Placental pericyte (primary cell): ENCODE measurements around the gene IFNL4. TPM values are rescaled to one million over a fixed set of nuclear protein-coding genes. Genes with fewer than 3 reads are reported as not detected.

Source experiments
- total RNA-seq: library from RNA; depleted of rRNA; stranded (reverse); fragments of >200 nt; gene quantifications from 2 replicates; pipeline ENCODE4 v1.2.3, GENCODE V29; 2012

Gene IFNL4
- total RNA-seq, result not detected in 2 replicates

GRCh38 chr19:39248806-39249205, at the start of gene IFNL4:
Gene IFNL4 (minus strand): TSS chr19:39248856.

GRCh38 chr19:39296055-39296645, 47.5 kb upstream of the IFNL4 start, which contains the start of gene IFNL1:
Gene IFNL1 (plus strand): TSS chr19:39296407. CDS start chr19:39296422, 15 bp downstream.

GRCh38 chr19:39268085-39268484, 19.4 kb upstream of the IFNL4 start, which contains the start of gene IFNL2:
Gene IFNL2 (plus strand): TSS chr19:39268396. CDS start chr19:39268569, 173 bp downstream.

GRCh38 chr19:39244410-39245100, 4.1 kb downstream of the IFNL4 start, which contains the start of gene IFNL3:
Gene IFNL3 (minus strand): TSS chr19:39245006. CDS start chr19:39244967, 39 bp downstream.

GRCh38 chr19:39203372-39204341, 45.0 kb downstream of the IFNL4 start, which contains the start of gene SYCN:
Gene SYCN (minus strand): TSS chr19:39204263. CDS start chr19:39204254, 9 bp downstream.

GRCh38 chr19:39196860-39197562, 51.6 kb downstream of the IFNL4 start, which contains the start of gene NCCRP1:
Gene NCCRP1 (plus strand): TSS chr19:39196964. CDS start chr19:39196983, 19 bp downstream.

Other genes starting within 250 kb of the IFNL4 start
- gene FBXO27, start 216.3 kb downstream of the IFNL4 start, total RNA-seq, result 3.3 and 3.7 TPM in 2 replicates
- not detected in 2 replicates for gene ACP7, start 164.5 kb downstream of the IFNL4 start, total RNA-seq
- 10.3 and 14.6 TPM in 2 replicates for gene PAK4, start 123.1 kb downstream of the IFNL4 start, total RNA-seq
- gene NCCRP1, start 51.9 kb downstream of the IFNL4 start, total RNA-seq, result not detected in 2 replicates
- gene SYCN, start 44.6 kb downstream of the IFNL4 start, total RNA-seq, result not detected in 2 replicates
- not detected in 2 replicates for gene IFNL3, start 3.9 kb downstream of the IFNL4 start, total RNA-seq
- not detected in 2 replicates for gene IFNL2, start 19.5 kb upstream of the IFNL4 start, total RNA-seq
- not detected in 2 replicates for gene IFNL1, start 47.6 kb upstream of the IFNL4 start, total RNA-seq
- gene LRFN1, start 72.0 kb upstream of the IFNL4 start, total RNA-seq, result under 0.01 TPM in 1 of 2 replicates, not detected in the other
- gene GMFG, start 87.2 kb upstream of the IFNL4 start, total RNA-seq, result 1.4 TPM in 1 of 2 replicates, not detected in the other
- gene SAMD4B, start 93.6 kb upstream of the IFNL4 start, total RNA-seq, result 67.8 and 80.2 TPM in 2 replicates
- gene PAF1, start 142.2 kb upstream of the IFNL4 start, total RNA-seq, result 35.0 and 38.4 TPM in 2 replicates
- gene MED29, start 142.5 kb upstream of the IFNL4 start, total RNA-seq, result 21.0 and 25.1 TPM in 2 replicates
- 4.6 and 6.4 TPM in 2 replicates for gene ZFP36, start 158.0 kb upstream of the IFNL4 start, total RNA-seq
- gene PLEKHG2, start 163.8 kb upstream of the IFNL4 start, total RNA-seq, result 12.5 and 35.9 TPM in 2 replicates
- 117 and 211 TPM in 2 replicates for gene RPS16, start 187.1 kb upstream of the IFNL4 start, total RNA-seq
- gene SUPT5H, start 196.7 kb upstream of the IFNL4 start, total RNA-seq, result 97.6 and 122 TPM in 2 replicates
- 43.1 and 65.0 TPM in 2 replicates for gene TIMM50, start 232.0 kb upstream of the IFNL4 start, total RNA-seq